ENCODE measurements around the gene CCNQ. TPM values are rescaled to one million over a fixed set of nuclear protein-coding genes. Genes with fewer than 3 reads are reported as not detected.

Gene CCNQ
- polyA plus RNA-seq, 1 of the 3 experiments (the other 2 are of a cell fraction): 45.3 TPM

DNA sequence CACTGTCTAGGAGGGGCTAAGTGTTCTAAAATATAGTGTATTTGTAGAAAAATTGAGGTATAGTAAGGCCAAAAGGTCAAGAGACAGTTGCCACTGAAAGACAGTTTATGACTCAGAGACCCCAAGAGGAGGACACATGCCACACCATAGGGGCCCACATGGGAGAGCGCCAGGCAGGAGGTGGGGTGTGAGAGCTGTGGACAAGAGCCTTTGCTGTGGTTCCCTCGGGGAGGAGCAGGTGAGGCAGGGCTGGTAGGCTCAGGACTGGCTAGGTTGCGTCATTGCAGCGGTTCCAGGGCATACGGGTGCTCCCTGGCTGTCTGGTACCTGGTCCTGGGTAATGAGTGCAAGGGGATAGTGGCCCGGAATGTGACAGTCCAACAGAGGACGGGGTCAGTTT, 37.6 kb downstream of the CCNQ start (continued):
- TF ChIP-seq, protein P1, sequence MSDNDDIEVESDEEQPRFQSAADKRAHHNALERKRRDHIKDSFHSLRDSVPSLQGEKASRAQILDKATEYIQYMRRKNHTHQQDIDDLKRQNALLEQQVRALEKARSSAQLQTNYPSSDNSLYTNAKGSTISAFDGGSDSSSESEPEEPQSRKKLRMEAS (IDR thresholded peaks at IDR 0.05; ENCODE audit: low read depth): no peak
- no peak for TF ChIP-seq TAF1 (IDR thresholded peaks at IDR 0.05; ENCODE audit: borderline replicate concordance, low read depth, low read length)

DNA sequence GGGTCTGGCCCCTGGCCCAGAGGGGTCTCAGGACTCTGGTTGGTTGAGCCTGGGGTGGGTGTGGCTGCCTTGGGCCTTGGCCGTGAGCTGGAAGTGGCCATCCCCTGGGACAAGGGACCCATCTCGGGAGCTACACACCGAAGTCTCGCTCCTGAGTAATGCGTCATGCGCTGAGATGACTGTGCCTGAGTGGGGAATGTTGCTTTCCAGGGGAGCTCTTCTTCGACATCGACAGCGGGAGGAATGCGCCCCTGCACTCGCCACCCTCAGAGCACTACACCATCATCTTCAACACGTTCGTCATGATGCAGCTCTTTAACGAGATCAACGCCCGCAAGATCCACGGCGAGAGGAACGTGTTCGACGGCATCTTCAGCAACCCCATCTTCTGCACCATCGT, 38.5 kb downstream of the CCNQ start:
- Histone ChIP-seq H3F3A (replicated peaks; ENCODE audit: insufficient read depth) (no peaks in the 10 kb centered on the region), H3K4me1 (ENCODE audit: control insufficient read depth in 1 of 2, insufficient read depth in 2 of 2, low read depth in 1 of 2, low read length in 1 of 2) (no peaks in the 10 kb centered on the region), H3K4me2 (no peak overlapping the region), H3K9me3 (no peaks in the 10 kb centered on the region), H3K27me3 (ENCODE audit: insufficient read depth) (peaks cover 79% of the 10 kb centered on the region), H2AFZ (ENCODE audit: low read depth) (no peak overlapping the region), H3K79me2 (ENCODE audit: insufficient read depth) (no peaks in the 10 kb centered on the region), H3K9ac (no peak overlapping the region), H3K9me2 (no peaks in the 10 kb centered on the region), H3K4me3 (ENCODE audit: low read depth in 2 of 2, low read length in 1 of 2) (no peak overlapping the region), H3K36me3 (replicated peaks in 1 of 2; ENCODE audit: control insufficient read depth in 1 of 2, insufficient read depth in 2 of 2, low read length in 1 of 2) (no peaks in the 10 kb centered on the region), H3K27ac (ENCODE audit: low read depth in 2 of 2, low read length in 1 of 2) (no peak overlapping the region), H4K20me1 (ENCODE audit: insufficient read depth) (no peaks in the 10 kb centered on the region)
- DNase-seq: no peak
- TF ChIP-seq, protein P2, sequence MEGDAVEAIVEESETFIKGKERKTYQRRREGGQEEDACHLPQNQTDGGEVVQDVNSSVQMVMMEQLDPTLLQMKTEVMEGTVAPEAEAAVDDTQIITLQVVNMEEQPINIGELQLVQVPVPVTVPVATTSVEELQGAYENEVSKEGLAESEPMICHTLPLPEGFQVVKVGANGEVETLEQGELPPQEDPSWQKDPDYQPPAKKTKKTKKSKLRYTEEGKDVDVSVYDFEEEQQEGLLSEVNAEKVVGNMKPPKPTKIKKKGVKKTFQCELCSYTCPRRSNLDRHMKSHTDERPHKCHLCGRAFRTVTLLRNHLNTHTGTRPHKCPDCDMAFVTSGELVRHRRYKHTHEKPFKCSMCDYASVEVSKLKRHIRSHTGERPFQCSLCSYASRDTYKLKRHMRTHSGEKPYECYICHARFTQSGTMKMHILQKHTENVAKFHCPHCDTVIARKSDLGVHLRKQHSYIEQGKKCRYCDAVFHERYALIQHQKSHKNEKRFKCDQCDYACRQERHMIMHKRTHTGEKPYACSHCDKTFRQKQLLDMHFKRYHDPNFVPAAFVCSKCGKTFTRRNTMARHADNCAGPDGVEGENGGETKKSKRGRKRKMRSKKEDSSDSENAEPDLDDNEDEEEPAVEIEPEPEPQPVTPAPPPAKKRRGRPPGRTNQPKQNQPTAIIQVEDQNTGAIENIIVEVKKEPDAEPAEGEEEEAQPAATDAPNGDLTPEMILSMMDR (IDR thresholded peaks at IDR 0.05): no peak
- TF ChIP-seq, protein P3, sequence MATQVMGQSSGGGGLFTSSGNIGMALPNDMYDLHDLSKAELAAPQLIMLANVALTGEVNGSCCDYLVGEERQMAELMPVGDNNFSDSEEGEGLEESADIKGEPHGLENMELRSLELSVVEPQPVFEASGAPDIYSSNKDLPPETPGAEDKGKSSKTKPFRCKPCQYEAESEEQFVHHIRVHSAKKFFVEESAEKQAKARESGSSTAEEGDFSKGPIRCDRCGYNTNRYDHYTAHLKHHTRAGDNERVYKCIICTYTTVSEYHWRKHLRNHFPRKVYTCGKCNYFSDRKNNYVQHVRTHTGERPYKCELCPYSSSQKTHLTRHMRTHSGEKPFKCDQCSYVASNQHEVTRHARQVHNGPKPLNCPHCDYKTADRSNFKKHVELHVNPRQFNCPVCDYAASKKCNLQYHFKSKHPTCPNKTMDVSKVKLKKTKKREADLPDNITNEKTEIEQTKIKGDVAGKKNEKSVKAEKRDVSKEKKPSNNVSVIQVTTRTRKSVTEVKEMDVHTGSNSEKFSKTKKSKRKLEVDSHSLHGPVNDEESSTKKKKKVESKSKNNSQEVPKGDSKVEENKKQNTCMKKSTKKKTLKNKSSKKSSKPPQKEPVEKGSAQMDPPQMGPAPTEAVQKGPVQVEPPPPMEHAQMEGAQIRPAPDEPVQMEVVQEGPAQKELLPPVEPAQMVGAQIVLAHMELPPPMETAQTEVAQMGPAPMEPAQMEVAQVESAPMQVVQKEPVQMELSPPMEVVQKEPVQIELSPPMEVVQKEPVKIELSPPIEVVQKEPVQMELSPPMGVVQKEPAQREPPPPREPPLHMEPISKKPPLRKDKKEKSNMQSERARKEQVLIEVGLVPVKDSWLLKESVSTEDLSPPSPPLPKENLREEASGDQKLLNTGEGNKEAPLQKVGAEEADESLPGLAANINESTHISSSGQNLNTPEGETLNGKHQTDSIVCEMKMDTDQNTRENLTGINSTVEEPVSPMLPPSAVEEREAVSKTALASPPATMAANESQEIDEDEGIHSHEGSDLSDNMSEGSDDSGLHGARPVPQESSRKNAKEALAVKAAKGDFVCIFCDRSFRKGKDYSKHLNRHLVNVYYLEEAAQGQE (IDR thresholded peaks at IDR 0.05; ENCODE audit: low read depth, low read length): no peak
- TF ChIP-seq, protein P4, sequence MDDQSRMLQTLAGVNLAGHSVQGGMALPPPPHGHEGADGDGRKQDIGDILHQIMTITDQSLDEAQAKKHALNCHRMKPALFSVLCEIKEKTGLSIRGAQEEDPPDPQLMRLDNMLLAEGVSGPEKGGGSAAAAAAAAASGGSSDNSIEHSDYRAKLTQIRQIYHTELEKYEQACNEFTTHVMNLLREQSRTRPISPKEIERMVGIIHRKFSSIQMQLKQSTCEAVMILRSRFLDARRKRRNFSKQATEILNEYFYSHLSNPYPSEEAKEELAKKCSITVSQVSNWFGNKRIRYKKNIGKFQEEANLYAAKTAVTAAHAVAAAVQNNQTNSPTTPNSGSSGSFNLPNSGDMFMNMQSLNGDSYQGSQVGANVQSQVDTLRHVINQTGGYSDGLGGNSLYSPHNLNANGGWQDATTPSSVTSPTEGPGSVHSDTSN (IDR thresholded peaks at IDR 0.05): no peak
- TF ChIP-seq RXRA (IDR thresholded peaks at IDR 0.05; ENCODE audit: borderline replicate concordance, low read depth): no peak
- TF ChIP-seq, protein P5, sequence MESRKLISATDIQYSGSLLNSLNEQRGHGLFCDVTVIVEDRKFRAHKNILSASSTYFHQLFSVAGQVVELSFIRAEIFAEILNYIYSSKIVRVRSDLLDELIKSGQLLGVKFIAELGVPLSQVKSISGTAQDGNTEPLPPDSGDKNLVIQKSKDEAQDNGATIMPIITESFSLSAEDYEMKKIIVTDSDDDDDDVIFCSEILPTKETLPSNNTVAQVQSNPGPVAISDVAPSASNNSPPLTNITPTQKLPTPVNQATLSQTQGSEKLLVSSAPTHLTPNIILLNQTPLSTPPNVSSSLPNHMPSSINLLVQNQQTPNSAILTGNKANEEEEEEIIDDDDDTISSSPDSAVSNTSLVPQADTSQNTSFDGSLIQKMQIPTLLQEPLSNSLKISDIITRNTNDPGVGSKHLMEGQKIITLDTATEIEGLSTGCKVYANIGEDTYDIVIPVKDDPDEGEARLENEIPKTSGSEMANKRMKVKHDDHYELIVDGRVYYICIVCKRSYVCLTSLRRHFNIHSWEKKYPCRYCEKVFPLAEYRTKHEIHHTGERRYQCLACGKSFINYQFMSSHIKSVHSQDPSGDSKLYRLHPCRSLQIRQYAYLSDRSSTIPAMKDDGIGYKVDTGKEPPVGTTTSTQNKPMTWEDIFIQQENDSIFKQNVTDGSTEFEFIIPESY (IDR thresholded peaks at IDR 0.05; ENCODE audit: borderline replicate concordance, low read depth): no peak
- no peak for TF ChIP-seq TEAD4 (IDR thresholded peaks at IDR 0.05; ENCODE audit: borderline replicate concordance, insufficient read depth)
- no peak for TF ChIP-seq NRF1 (IDR thresholded peaks at IDR 0.05; ENCODE audit: low read depth, low read length)
- TF ChIP-seq MEF2A (IDR thresholded peaks at IDR 0.05; ENCODE audit: borderline replicate concordance, low read depth): no peak
- TF ChIP-seq TAF1 (IDR thresholded peaks at IDR 0.05; ENCODE audit: borderline replicate concordance, low read depth, low read length): no peak
- no peak for TF ChIP-seq MXI1 (IDR thresholded peaks at IDR 0.05; ENCODE audit: low read depth, low read length)
- no peak for TF ChIP-seq EP300 (IDR thresholded peaks at IDR 0.05; ENCODE audit: borderline replicate concordance in 1 of 2, low read depth in 1 of 2, low read length in 1 of 2)
- TF ChIP-seq, protein P6, sequence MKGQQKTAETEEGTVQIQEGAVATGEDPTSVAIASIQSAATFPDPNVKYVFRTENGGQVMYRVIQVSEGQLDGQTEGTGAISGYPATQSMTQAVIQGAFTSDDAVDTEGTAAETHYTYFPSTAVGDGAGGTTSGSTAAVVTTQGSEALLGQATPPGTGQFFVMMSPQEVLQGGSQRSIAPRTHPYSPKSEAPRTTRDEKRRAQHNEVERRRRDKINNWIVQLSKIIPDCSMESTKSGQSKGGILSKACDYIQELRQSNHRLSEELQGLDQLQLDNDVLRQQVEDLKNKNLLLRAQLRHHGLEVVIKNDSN (IDR thresholded peaks at IDR 0.05; ENCODE audit: borderline replicate concordance, low read depth): no peak
- POLR2A ChIA-PET: no interaction called here
- 37% methylated on average over 22 of the region's 22 CpGs for whole genome bisulfite sequencing (ENCODE audit: low lambda C conversion rate)
- CTCF ChIA-PET: interaction anchor here (0.8 to 4.0 kb wide), 4 partner anchors 8 to 108 kb away, joined by 3 to 20 read pairs (median 5); no protein-coding TSS in a partner anchor
